Spleen (tissue), 11 donors: ENCODE data around the gene TMEM252. TPM values are rescaled to one million over a fixed set of nuclear protein-coding genes. Genes with fewer than 3 reads are reported as not detected.

Experiments used
- DNase-seq: peaks from one replicate; pipeline ENCODE4 v3.0.0-alpha.2; 2020
- H3K27ac ChIP-seq, 8 donors: fragments of 200-600 bp; sonication (generic) in 7 of 8; 1 replicate in 4 of 8; 2 replicates in 4 of 8; pipeline versions ENCODE4 v1.5.0 to v1.8.0; 2016 to 2021; ENCODE audit warnings: inconsistent platforms in 4 of 8, mild to moderate bottlenecking in 4 of 8, moderate library complexity in 1 of 8
- H3K27me3 ChIP-seq, 7 donors: fragments of 200-600 bp; sonication (generic) in 6 of 7; replicated peaks in 1 of 7; 1 replicate in 4 of 7; 2 replicates in 3 of 7; pipeline versions ENCODE4 v1.5.0 to v1.8.0; 2016 to 2021; ENCODE audit warnings: inconsistent platforms in 3 of 7, mild to moderate bottlenecking in 1 of 7
- H3K36me3 ChIP-seq, 6 donors: fragments of 200-600 bp; sonication (generic) in 5 of 6; 1 replicate in 4 of 6; 2 replicates in 2 of 6; pipeline versions ENCODE4 v1.5.0 to v1.8.0; 2016 to 2021; ENCODE audit warnings: inconsistent platforms in 2 of 6
- H3K4me1 ChIP-seq, 6 donors: fragments of 200-600 bp; sonication (generic) in 5 of 6; 1 replicate in 3 of 6; 2 replicates in 3 of 6; pipeline versions ENCODE4 v1.5.0 to v1.8.0; 2016 to 2021; ENCODE audit warnings: inconsistent platforms in 3 of 6
- H3K4me3 ChIP-seq, 8 donors: fragments of 200-600 bp; sonication (generic) in 7 of 8; 1 replicate in 4 of 8; 2 replicates in 4 of 8; pipeline versions ENCODE4 v1.5.0 to v1.8.0; 2016 to 2021; ENCODE audit warnings: inconsistent platforms in 4 of 8, mild to moderate bottlenecking in 4 of 8, moderate library complexity in 2 of 8
- H3K9me3 ChIP-seq, 8 donors: fragments of 200-600 bp; sonication (generic) in 7 of 8; 1 replicate in 4 of 8; 2 replicates in 4 of 8; pipeline versions ENCODE4 v1.5.0 to v1.8.0; 2016 to 2021; ENCODE audit warnings: inconsistent platforms in 4 of 8
- POLR2A ChIP-seq, 3 donors: fragments of 450-650 bp; IDR thresholded peaks; one replicate each; pipeline ENCODE4 v1.5.1; 2017; ENCODE audit warnings: antibody characterized with exemption in 3 of 3, mild to moderate bottlenecking in 1 of 3
- POLR2AphosphoS5 ChIP-seq, 3 donors: sonication (generic); formaldehyde crosslinking; IDR thresholded peaks; one replicate each; pipeline ENCODE4 v1.5.1; 2017; ENCODE audit warnings: antibody characterized with exemption in 3 of 3
- WGBS, 5 donors: extraction: QIAGEN DNeasy Blood & Tissue Kit in 3 of 5; methylation state at CpG; one replicate each; pipeline versions ENCODE4 v1.1.5 to v1.1.7; 2013 to 2018; 5-methylcytosine and 5-hydroxymethylcytosine counted together
- intact Hi-C: fragments of 100-400 bp; cut with DNase I; formaldehyde crosslinking; loops from one replicate; pipeline ENCODE4 v1.15.0; 2023; ENCODE audit warnings: low total_unique reads
- polyA plus RNA-seq, 3 donors: library from polyadenylated mRNA; stranded (reverse); fragments of 200-250 nt; gene quantifications; one replicate each; pipeline ENCODE4 v1.2.1, GENCODE V29; 2013
- total RNA-seq, 7 donors: library from RNA; depleted of rRNA in 3 of 7; stranded (reverse); fragments of >200 nt in 3 of 7; fragmentation: NEBNext Ultra II Directional in 4 of 7; extraction: Animal tissue kit (Norgen Biotek cat#: 25700) in 4 of 7; gene quantifications; one replicate each; pipeline versions ENCODE4 v1.1.0 to v1.2.1, GENCODE V29; 2016 to 2021
- TF ChIP-seq, protein P1 (sequence below), 11 experiments: fragments of 200-600 bp in 7 of 11; fragments of 450-650 bp in 4 of 11; sonication (generic) in 4 of 11; IDR thresholded peaks in 8 of 11; conservative IDR thresholded peaks in 3 of 11; 1 replicate in 7 of 11; 2 replicates in 4 of 11; pipeline versions ENCODE4 v1.4.0 to v1.8.0; 2016 to 2021; ENCODE audit warnings: antibody characterized with exemption in 11 of 11, inconsistent platforms in 4 of 11, mild to moderate bottlenecking in 1 of 11
- donor health status: healthy with polysubstance abuse.
- donor health status: DM: no; HTN: no; CAD: no; lungs with moderate emphysema.
- donor health status: DM: no; HTN: no; CAD: no.
- donor health status: Bipolar disorder and iron deficiency.
- donor health status: healthy.
- donor health status: DM: no; HTN: no; CAD: no.
- donor health status: DM: yes; HTN: yes; CAD: no.

TMEM252 gene
- total and polyA plus RNA-seq, 10 donors, result 0.85 TPM; not detected in 9

DNA sequence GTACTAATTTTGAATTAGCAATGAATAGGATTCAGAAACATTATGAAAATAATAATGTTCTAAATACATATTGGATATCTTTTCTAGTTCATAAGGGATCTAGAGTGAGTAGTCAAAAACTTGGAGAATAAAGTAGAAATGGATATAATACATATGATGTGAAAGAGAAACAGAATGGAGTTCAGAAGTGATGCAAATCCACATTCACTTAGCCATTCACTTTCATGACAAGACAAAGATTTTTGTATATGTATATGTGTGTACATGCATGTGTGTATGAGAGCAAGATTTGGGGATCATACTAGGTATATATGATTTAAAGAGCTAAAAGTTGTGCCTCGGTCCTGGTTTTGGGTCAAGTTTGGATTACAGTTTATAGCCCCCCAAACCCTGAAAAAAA lies 34.1 kb downstream of the TMEM252 start:
- intact Hi-C loops, result no loop called here
- Histone ChIP-seq H3K36me3 (no peaks in the 10 kb centered on the region), H3K9me3 (no peaks in the 10 kb centered on the region), H3K4me3 (peak overlapping the region in 1 of 8 donors; percentile 30), H3K4me1 (peaks cover 0 to 23% (median 12%) of the 10 kb centered on the region in 6 donors), H3K27me3 (no peaks in the 10 kb centered on the region), H3K27ac (peak overlapping the region in 6 of 8 donors; percentile 5 to 63 (median 36))
- TF ChIP-seq POLR2A (IDR thresholded peaks at IDR 0.05) (no peak), POLR2AphosphoS5 (IDR thresholded peaks at IDR 0.05) (no peak)
- TF ChIP-seq, protein P1, sequence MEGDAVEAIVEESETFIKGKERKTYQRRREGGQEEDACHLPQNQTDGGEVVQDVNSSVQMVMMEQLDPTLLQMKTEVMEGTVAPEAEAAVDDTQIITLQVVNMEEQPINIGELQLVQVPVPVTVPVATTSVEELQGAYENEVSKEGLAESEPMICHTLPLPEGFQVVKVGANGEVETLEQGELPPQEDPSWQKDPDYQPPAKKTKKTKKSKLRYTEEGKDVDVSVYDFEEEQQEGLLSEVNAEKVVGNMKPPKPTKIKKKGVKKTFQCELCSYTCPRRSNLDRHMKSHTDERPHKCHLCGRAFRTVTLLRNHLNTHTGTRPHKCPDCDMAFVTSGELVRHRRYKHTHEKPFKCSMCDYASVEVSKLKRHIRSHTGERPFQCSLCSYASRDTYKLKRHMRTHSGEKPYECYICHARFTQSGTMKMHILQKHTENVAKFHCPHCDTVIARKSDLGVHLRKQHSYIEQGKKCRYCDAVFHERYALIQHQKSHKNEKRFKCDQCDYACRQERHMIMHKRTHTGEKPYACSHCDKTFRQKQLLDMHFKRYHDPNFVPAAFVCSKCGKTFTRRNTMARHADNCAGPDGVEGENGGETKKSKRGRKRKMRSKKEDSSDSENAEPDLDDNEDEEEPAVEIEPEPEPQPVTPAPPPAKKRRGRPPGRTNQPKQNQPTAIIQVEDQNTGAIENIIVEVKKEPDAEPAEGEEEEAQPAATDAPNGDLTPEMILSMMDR (IDR thresholded peaks at IDR 0.05 in 8 of 11, conservative IDR thresholded peaks at IDR 0.05 in 3 of 11), result no peak
- no peak for DNase-seq
- 93 to 98% (median 96%) methylated on average over 1 of the region's 1 CpG for whole genome bisulfite sequencing, 5 donors

DNA sequence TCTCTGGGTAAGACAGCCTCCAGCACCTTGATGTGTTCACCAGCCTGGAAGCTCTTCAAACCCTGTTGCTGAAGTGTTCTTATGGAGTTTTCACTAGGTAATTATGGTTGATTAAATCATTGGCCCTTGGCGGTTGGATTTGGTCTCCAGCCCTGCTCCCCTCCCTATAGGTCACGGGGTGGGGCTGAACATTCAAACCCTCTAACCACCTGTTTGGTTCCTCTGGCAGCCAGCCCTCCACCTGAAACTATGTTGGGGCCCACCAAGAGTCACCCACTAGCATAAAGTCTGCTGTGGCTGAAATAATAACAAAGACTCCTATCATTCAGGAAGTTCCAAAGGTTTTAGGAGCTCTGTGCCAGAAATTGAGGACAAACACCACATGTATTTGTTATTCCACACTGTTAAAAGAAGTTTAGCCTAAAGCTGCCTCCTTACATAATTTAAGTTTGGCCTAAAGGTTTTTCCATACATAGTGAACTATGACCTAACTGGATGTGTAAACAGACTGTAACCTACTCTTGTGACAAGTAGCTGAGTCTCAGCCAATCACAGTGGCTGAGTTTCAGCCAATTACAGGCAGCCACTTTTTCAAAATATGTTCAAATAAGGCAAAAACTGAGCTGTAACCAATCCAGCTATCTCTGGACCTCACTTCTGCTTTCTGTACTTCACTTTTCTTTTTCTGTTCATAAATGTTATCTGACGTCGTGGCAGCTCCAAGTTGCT lies 34.8 kb downstream of the TMEM252 start:
- Histone ChIP-seq H3K27ac (peak overlapping the region in 6 of 8 donors; percentile 5 to 63 (median 36)), H3K27me3 (no peaks in the 10 kb centered on the region), H3K9me3 (no peaks in the 10 kb centered on the region), H3K4me1 (peaks cover 0 to 23% (median 12%) of the 10 kb centered on the region in 6 donors), H3K4me3 (peak overlapping the region in 1 of 8 donors; percentile 30), H3K36me3 (no peaks in the 10 kb centered on the region)
- no peak for TF ChIP-seq POLR2A (IDR thresholded peaks at IDR 0.05)
- no peak for TF ChIP-seq POLR2AphosphoS5 (IDR thresholded peaks at IDR 0.05)
- TF ChIP-seq, protein P1 (IDR thresholded peaks at IDR 0.05 in 8 of 11, conservative IDR thresholded peaks at IDR 0.05 in 3 of 11), result no peak
- no peak for DNase-seq
- intact Hi-C loops, result no loop called here
- WGBS, 5 donors, result 56 to 60% (median 58%) methylated on average over 4 of the region's 4 CpGs

DNA sequence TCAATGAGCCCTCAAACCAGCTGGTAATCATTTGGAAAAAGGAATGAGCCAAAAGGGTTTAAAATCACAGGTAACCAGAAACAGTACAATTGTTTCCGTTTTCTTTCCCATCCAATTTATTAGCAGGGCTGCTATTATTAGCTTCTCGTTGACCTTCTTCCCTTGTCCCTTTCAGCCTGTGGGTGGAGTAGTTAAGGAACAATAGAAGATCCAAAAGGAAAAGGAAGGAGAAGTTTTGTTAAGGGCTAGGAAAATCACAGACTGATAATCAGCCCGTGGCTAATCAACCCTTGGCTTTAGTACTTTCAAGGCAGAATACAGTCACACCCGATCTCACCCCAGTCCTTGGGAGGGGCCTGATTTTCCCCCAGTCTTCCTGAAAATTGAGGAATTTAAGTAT lies 38.4 kb downstream of the TMEM252 start:
- peak overlapping the region in 5 of 8 donors; percentile 3 to 34 (median 25) for H3K27ac ChIP-seq
- no peak for DNase-seq
- H3K27me3 ChIP-seq, result no peaks in the 10 kb centered on the region
- no peak overlapping the region for H3K4me3 ChIP-seq
- WGBS, 5 donors, result 54 to 72% (median 61%) methylated on average over 4 of the region's 4 CpGs
- TF ChIP-seq, protein P1 (IDR thresholded peaks at IDR 0.05 in 8 of 11, conservative IDR thresholded peaks at IDR 0.05 in 3 of 11), result no peak
- no peak for TF ChIP-seq POLR2AphosphoS5 (IDR thresholded peaks at IDR 0.05)
- no peak for TF ChIP-seq POLR2A (IDR thresholded peaks at IDR 0.05)
- H3K9me3 ChIP-seq, result no peaks in the 10 kb centered on the region
- intact Hi-C loops, result no loop called here
- no peaks in the 10 kb centered on the region for H3K36me3 ChIP-seq
- H3K4me1 ChIP-seq, result peaks cover 0 to 17% (median 12%) of the 10 kb centered on the region in 6 donors
